Astrocyte (in vitro differentiated cells and primary cell): ENCODE measurements around the gene DHX40.

Experiments used
- EZH2 ChIP-seq: IDR thresholded peaks from 2 replicates; pipeline ENCODE4 v1.6.1; 2012; ENCODE audit warnings: mild to moderate bottlenecking, low read length, inconsistent platforms; ENCODE audit not compliant: insufficient read depth
- TF ChIP-seq, protein P1 (sequence below): IDR thresholded peaks from 2 replicates; pipeline ENCODE4 v1.5.1; 2011; ENCODE audit warnings: low read depth, mild to moderate bottlenecking, inconsistent platforms, low read length, moderate library complexity; ENCODE audit not compliant: insufficient read depth

DNA sequence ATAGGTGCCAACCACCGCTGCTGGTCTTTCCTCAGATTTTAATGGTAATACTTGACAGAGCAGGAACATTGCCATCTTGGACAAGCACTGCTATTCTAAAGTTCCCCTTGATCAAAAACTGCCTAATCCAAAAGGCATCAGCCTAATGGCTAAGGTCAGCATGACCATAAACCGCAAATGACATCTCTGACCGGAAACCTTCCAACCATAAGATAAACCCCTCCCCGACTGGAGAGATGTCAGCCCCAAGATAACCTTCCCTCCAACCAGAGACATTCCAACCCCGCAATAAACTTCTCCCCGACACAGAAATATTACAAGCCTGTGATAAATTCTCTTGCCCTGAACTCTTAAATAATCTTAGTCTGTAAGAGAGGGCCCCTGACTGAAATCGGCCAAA lies 7.4 kb upstream of the DHX40 start:
- TF ChIP-seq, protein P1, sequence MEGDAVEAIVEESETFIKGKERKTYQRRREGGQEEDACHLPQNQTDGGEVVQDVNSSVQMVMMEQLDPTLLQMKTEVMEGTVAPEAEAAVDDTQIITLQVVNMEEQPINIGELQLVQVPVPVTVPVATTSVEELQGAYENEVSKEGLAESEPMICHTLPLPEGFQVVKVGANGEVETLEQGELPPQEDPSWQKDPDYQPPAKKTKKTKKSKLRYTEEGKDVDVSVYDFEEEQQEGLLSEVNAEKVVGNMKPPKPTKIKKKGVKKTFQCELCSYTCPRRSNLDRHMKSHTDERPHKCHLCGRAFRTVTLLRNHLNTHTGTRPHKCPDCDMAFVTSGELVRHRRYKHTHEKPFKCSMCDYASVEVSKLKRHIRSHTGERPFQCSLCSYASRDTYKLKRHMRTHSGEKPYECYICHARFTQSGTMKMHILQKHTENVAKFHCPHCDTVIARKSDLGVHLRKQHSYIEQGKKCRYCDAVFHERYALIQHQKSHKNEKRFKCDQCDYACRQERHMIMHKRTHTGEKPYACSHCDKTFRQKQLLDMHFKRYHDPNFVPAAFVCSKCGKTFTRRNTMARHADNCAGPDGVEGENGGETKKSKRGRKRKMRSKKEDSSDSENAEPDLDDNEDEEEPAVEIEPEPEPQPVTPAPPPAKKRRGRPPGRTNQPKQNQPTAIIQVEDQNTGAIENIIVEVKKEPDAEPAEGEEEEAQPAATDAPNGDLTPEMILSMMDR: no peak
- TF ChIP-seq EZH2: no peak
